ENCODE measurements around the gene MYRIP. TPM values are rescaled to one million over a fixed set of nuclear protein-coding genes. Genes with fewer than 3 reads are reported as not detected.

Gene MYRIP
- total and polyA plus RNA-seq, 10 of the 15 experiments (the other 5 are each of a cell fraction or from before 2014, with no cell fraction given), result 0.03 to 0.08 (median 0.04) TPM; not detected in 6

GRCh38 chr3:40120067-40120692, 310.8 kb downstream of the MYRIP start:
- DNase-seq (ENCODE audit: low read depth, low spot score) (no peak), FAIRE-seq (no peak), ATAC-seq (no peak)
- Histone ChIP-seq H3K4me1 (ENCODE audit: control insufficient read depth, insufficient read depth, low read length) (no peaks in the 10 kb centered on the region), H3K27ac (ENCODE audit: control insufficient read depth, insufficient read depth) (no peak overlapping the region), H4K20me1 (ENCODE audit: control insufficient read depth, insufficient read depth) (no peaks in the 10 kb centered on the region), H3K79me2 (ENCODE audit: control insufficient read depth, insufficient read depth, low read length) (no peaks in the 10 kb centered on the region), H2AFZ (ENCODE audit: control insufficient read depth, low read depth, low read length) (no peak overlapping the region), H3K27me3 (replicated peaks in 1 of 2; ENCODE audit: control insufficient read depth in 2 of 2, insufficient read depth in 2 of 2, low read length in 1 of 2) (no peaks in the 10 kb centered on the region; a peak in 1 of 4 replicates), H3K4me2 (ENCODE audit: control insufficient read depth, insufficient read depth) (no peak overlapping the region), H3K36me3 (ENCODE audit: control insufficient read depth in 2 of 2, insufficient read depth in 2 of 2, low read length in 1 of 2) (no peaks in the 10 kb centered on the region), H3K9me3 (replicated peaks; ENCODE audit: control insufficient read depth, insufficient read depth, low read length) (no peaks in the 10 kb centered on the region), H3K9ac (ENCODE audit: control insufficient read depth, insufficient read depth, low read length) (no peak overlapping the region), H3K4me3 (no peak overlapping the region)
- TF ChIP-seq ZBTB4 (CRISPR knock-in tag; IDR thresholded peaks at IDR 0.05) (no peak), TCF7 (IDR thresholded peaks at IDR 0.05; ENCODE audit: borderline replicate concordance) (no peak), BRCA1 (IDR thresholded peaks at IDR 0.05; ENCODE audit: low read depth, low read length) (no peak), WRNIP1 (IDR thresholded peaks at IDR 0.05; ENCODE audit: borderline replicate concordance, low read depth, low read length) (no peak)
- WGBS (ENCODE audit: insufficient coverage, insufficient replicate concordance, low lambda C conversion rate, missing lambda C conversion rate), result 19% methylated on average over 3 of the region's 3 CpGs
- ChIA-PET CTCF (interaction anchor here (1.1 kb wide), 1 partner anchor 197 kb away, joined by 3 read pairs; no protein-coding TSS in a partner anchor), RAD21 (ENCODE audit: unreplicated experiment) (no interaction called here), SMC1A (ENCODE audit: uncharacterized antibody, unreplicated experiment) (interaction anchor here (0.6 kb wide), 1 partner anchor 41 kb away, joined by 3 read pairs; no protein-coding TSS in a partner anchor), POLR2A (no interaction called here)
- intact Hi-C loops (cut with micrococcal nuclease; ENCODE audit: unreplicated experiment) (no loop called here), in situ Hi-C loops (cut with MboI) (no loop called here)
- no TSS peak for BruUV-seq (replicated peaks)

All from GM12878 (cell line).